Mesenchymal stem cell (in vitro differentiated cells and primary cell): Measurements from ENCODE around the gene NPBWR2.

ENCODE experiments used
- DNase-seq: peaks from one replicate; pipeline ENCODE4 v3.0.0-alpha.2; 2013
- H2AFZ ChIP-seq: one replicate; pipeline ENCODE4 v1.6.1; 2013; ENCODE audit warnings: low read depth, mild to moderate bottlenecking, control low read depth, inconsistent platforms, low read length, moderate library complexity
- H2AK5ac ChIP-seq: 2 replicates; pipeline ENCODE4 v1.6.1; 2013; ENCODE audit warnings: low read length, moderate library complexity, mild to moderate bottlenecking, inconsistent platforms; ENCODE audit not compliant: severe bottlenecking
- H2BK120ac ChIP-seq: one replicate; pipeline ENCODE4 v1.6.1; 2013; ENCODE audit warnings: low read depth, mild to moderate bottlenecking, inconsistent platforms, low read length, moderate library complexity
- H2BK12ac ChIP-seq, 2 experiments: one replicate each; pipeline ENCODE4 v1.6.1; 2013; ENCODE audit warnings: inconsistent platforms in 2 of 2, low read length in 2 of 2, mild to moderate bottlenecking in 2 of 2, moderate library complexity in 2 of 2, control low read depth in 1 of 2
- H2BK15ac ChIP-seq: one replicate; pipeline ENCODE4 v1.6.1; 2013; ENCODE audit warnings: mild to moderate bottlenecking, low read depth, inconsistent platforms; ENCODE audit not compliant: poor library complexity, severe bottlenecking
- H2BK5ac ChIP-seq: 2 replicates; pipeline ENCODE4 v1.6.1; 2013; ENCODE audit warnings: low read depth, mild to moderate bottlenecking, low read length, control low read depth, inconsistent platforms; ENCODE audit not compliant: poor library complexity, severe bottlenecking
- H3K14ac ChIP-seq, 2 experiments: one replicate each; pipeline ENCODE4 v1.6.1; 2013; ENCODE audit warnings: inconsistent platforms in 2 of 2, low read length in 2 of 2, control low read depth in 1 of 2, mild to moderate bottlenecking in 1 of 2, moderate library complexity in 1 of 2
- H3K18ac ChIP-seq, 2 experiments: one replicate each; pipeline ENCODE4 v1.6.1; 2013; ENCODE audit warnings: inconsistent platforms in 2 of 2, low read length in 2 of 2, control low read depth in 1 of 2, low read depth in 1 of 2, mild to moderate bottlenecking in 1 of 2
- H3K23ac ChIP-seq, 2 experiments: one replicate each; pipeline ENCODE4 v1.6.1; 2013; ENCODE audit warnings: inconsistent platforms in 2 of 2, low read length in 2 of 2, mild to moderate bottlenecking in 2 of 2, moderate library complexity in 2 of 2, control low read depth in 1 of 2
- H3K27ac ChIP-seq: 2 replicates; pipeline ENCODE4 v1.5.1; 2013; ENCODE audit warnings: mild to moderate bottlenecking, moderate library complexity, low read length, control low read depth, inconsistent platforms; ENCODE audit not compliant: poor library complexity, severe bottlenecking
- H3K27me3 ChIP-seq, 2 experiments: 2 replicates each; pipeline versions ENCODE4 v1.6.1 to v1.7.0; 2013; ENCODE audit warnings: low read length in 2 of 2, mild to moderate bottlenecking in 2 of 2, moderate library complexity in 2 of 2, control low read depth in 1 of 2, inconsistent platforms in 1 of 2; ENCODE audit not compliant: control insufficient read depth in 1 of 2, insufficient read depth in 1 of 2
- H3K36me3 ChIP-seq, 2 experiments: 2 replicates each; pipeline versions ENCODE4 v1.6.1 to v1.7.0; 2013; ENCODE audit warnings: low read length in 2 of 2, control low read depth in 1 of 2, inconsistent platforms in 1 of 2, low read depth in 1 of 2, mild to moderate bottlenecking in 1 of 2; ENCODE audit not compliant: insufficient read depth in 2 of 2, control insufficient read depth in 1 of 2
- H3K4ac ChIP-seq, 2 experiments: one replicate each; pipeline ENCODE4 v1.6.1; 2013; ENCODE audit warnings: inconsistent platforms in 2 of 2, low read length in 2 of 2, mild to moderate bottlenecking in 2 of 2, moderate library complexity in 2 of 2, control low read depth in 1 of 2, low read depth in 1 of 2
- H3K4me1 ChIP-seq: 2 replicates; pipeline ENCODE4 v1.6.1; 2013; ENCODE audit warnings: low read depth, low read length, control low read depth; ENCODE audit not compliant: control insufficient read depth, insufficient read depth
- H3K4me2 ChIP-seq: 2 replicates; pipeline ENCODE4 v1.6.1; 2013; ENCODE audit warnings: low read length, mild to moderate bottlenecking, inconsistent platforms; ENCODE audit not compliant: poor library complexity, severe bottlenecking
- H3K4me3 ChIP-seq, 2 experiments: 2 replicates each; pipeline versions ENCODE4 v1.5.1 to v1.7.0; 2013; ENCODE audit warnings: low read length in 2 of 2, mild to moderate bottlenecking in 2 of 2, control low read depth in 1 of 2, low read depth in 1 of 2; ENCODE audit not compliant: insufficient read depth in 1 of 2
- H3K79me1 ChIP-seq: replicated peaks from 2 replicates; pipeline ENCODE4 v1.6.1; 2013; ENCODE audit warnings: mild to moderate bottlenecking, control low read depth, low read length, inconsistent platforms; ENCODE audit not compliant: poor library complexity, severe bottlenecking
- H3K9ac ChIP-seq: 2 replicates; pipeline ENCODE4 v1.7.0; 2013; ENCODE audit warnings: mild to moderate bottlenecking, low read length, moderate library complexity
- H3K9me3 ChIP-seq: 2 replicates; pipeline ENCODE4 v1.7.0; 2013; ENCODE audit warnings: mild to moderate bottlenecking, low read length; ENCODE audit not compliant: control insufficient read depth
- H4K8ac ChIP-seq: one replicate; pipeline ENCODE4 v1.6.1; 2013; ENCODE audit warnings: inconsistent platforms, mild to moderate bottlenecking, low read length, moderate library complexity
- H4K91ac ChIP-seq: one replicate; pipeline ENCODE4 v1.6.1; 2013; ENCODE audit warnings: mild to moderate bottlenecking, low read length, inconsistent platforms
- WGBS: methylation state at CpG from one replicate; pipeline ENCODE4 v1.1.7; 2013; ENCODE audit warnings: mixed read lengths; 5-methylcytosine and 5-hydroxymethylcytosine counted together

The NPBWR2 gene

DNA sequence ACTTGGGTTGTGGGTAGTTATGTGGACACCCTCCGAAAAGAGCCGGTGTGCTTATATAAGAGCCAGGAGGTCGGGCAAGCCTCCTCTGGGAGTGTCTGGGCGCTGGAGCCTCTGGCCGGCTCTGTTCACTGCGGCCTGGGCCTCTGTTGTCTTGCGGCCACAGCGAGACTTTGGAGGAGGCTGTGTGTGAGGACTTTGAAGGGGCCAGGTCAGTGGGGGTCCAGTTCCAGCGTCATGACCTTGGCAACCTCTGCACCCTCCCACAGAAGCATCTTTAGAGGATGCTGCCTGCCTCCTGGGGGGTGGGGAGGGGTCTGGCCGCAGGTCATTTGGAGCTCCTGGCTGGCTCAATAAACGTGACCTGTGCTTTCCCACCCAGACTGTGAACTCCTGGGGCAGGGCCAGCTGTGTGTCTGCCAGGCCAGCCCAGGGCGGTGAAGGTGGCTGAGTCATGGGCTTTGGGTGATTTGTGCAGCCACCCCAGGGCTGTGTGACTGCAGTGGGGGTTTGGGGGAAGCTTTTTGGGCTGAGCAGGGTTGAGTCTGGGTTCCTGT is 43.1 kb downstream of the NPBWR2 start:
- Histone ChIP-seq H2BK15ac (peak overlapping the region; percentile 71), H3K23ac (peak overlapping the region in 1 of 2 experiments; percentile 43), H2BK120ac (no peak overlapping the region), H3K4me2 (peak overlapping the region; percentile 92), H3K9me3 (no peaks in the 10 kb centered on the region), H3K9ac (peak overlapping the region; percentile 91), H4K8ac (peak overlapping the region; percentile 67), H3K4me3 (peak overlapping the region; percentile 20 to 91), H3K27me3 (peaks cover 0 to 7% of the 10 kb centered on the region in 2 experiments), H3K36me3 (peaks cover 0 to 19% of the 10 kb centered on the region in 2 experiments), H3K14ac (no peak overlapping the region), H3K4ac (peak overlapping the region in 1 of 2 experiments; percentile 98), H2AK5ac (peak overlapping the region; percentile 62), H3K18ac (peak overlapping the region in 1 of 2 experiments; percentile 6), H3K4me1 (peaks cover 43% of the 10 kb centered on the region), H2AFZ (no peak overlapping the region), H3K79me1 (peaks cover 11% of the 10 kb centered on the region), H4K91ac (peak overlapping the region; percentile 52), H2BK5ac (no peak overlapping the region), H2BK12ac (peak overlapping the region in 1 of 2 experiments; percentile 55), H3K27ac (peak overlapping the region; percentile 8)
- 61% methylated on average over 11 of the region's 12 CpGs for WGBS
- peak; percentile 40 for DNase-seq

GRCh38 chr20:64063389-64064144 is 43.8 kb downstream of the NPBWR2 start:
- Histone ChIP-seq H2AK5ac (peak overlapping the region; percentile 62), H3K27me3 (peaks cover 0 to 7% of the 10 kb centered on the region in 2 experiments), H3K4me2 (peak overlapping the region; percentile 92), H3K4me1 (peaks cover 43% of the 10 kb centered on the region), H2AFZ (peak overlapping the region; percentile 32), H4K8ac (peak overlapping the region; percentile 88), H3K18ac (peak overlapping the region; percentile 93 to 95), H4K91ac (peak overlapping the region; percentile 89), H2BK15ac (peak overlapping the region; percentile 71), H3K79me1 (peaks cover 11% of the 10 kb centered on the region), H3K14ac (peak overlapping the region in 1 of 2 experiments; percentile 68), H3K23ac (peak overlapping the region; percentile 10 to 96), H3K36me3 (peaks cover 0 to 13% of the 10 kb centered on the region in 2 experiments), H3K4ac (peak overlapping the region; percentile 92 to 98), H3K4me3 (peak overlapping the region; percentile 86 to 91), H2BK12ac (no peak overlapping the region), H2BK5ac (no peak overlapping the region), H3K9ac (peak overlapping the region; percentile 91), H3K9me3 (no peaks in the 10 kb centered on the region), H2BK120ac (peak overlapping the region; percentile 71), H3K27ac (peak overlapping the region; percentile 21)
- WGBS, result 3% methylated on average over 48 of the region's 51 CpGs
- DNase-seq, result no peak

DNA sequence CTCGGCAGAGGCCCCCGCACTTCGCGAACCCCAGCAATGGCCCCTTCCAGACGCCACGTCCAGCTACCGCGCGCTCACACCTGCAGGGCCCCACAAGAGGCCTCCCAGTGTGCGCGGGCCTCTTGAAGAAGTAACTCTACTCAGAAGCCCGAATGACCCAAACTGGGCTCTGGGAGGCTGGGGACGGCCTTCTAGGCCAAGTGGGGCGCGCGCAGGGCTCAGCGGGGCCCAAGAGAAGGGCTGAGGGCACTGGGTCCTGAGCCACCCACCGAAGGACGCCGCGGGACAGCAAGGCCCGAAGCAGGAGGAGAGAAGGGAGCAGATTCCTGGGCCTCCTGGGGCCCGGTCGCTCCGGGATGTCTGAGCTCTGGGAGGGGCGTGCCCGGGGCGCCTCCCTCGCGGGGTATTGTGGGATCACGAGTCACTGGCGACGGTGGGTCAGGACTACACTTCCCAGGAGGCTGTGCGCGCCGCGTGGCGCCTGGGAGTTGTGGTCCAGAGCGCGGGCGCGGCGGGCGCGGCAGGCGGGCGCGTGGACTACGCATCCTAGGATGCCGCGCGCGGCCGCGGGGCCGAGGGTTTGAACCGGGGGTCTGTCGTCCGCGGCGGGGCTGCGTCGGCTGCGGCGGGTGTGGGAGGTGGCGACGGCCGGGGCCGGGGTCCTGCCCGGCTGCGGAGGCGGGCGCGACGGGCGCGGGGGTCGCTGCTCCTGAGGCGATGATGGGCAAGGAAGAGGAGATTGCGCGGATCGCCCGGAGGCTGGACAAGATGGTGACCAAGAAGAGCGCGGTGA is 44.6 kb downstream of the NPBWR2 start, which contains the start of gene TCEA2:
Gene TCEA2, plus strand, starts transcription at position 603 of the 793 bp plus-strand sequence. Its CDS starts 115 bp downstream, at position 718.
- H2BK120ac ChIP-seq, result peak within 1 kb of the TSS; percentile 71
- peak within 1 kb of the TSS; percentile 10 to 96 for H3K23ac ChIP-seq
- peak within 1 kb of the TSS; percentile 92 for H3K4me2 ChIP-seq
- no peak within 1 kb of the TSS for H2BK12ac ChIP-seq
- H2BK5ac ChIP-seq, result peak within 1 kb of the TSS; percentile 19
- peak within 1 kb of the TSS; percentile 76 for H2AFZ ChIP-seq
- 8% methylated on average over 67 of the region's 85 CpGs for WGBS
- H4K8ac ChIP-seq, result peak within 1 kb of the TSS; percentile 99
- H2BK15ac ChIP-seq, result peak within 1 kb of the TSS; percentile 89
- peaks cover 48% of the 10 kb centered on the region for H3K4me1 ChIP-seq
- H3K14ac ChIP-seq, result peak within 1 kb of the TSS in 1 of 2 experiments; percentile 68
- peak within 1 kb of the TSS; percentile 65 for H2AK5ac ChIP-seq
- H3K18ac ChIP-seq, result peak within 1 kb of the TSS; percentile 93 to 95
- H3K9ac ChIP-seq, result peak within 1 kb of the TSS; percentile 93
- peaks cover 0 to 5% of the 10 kb centered on the region in 2 experiments for H3K36me3 ChIP-seq
- H3K4ac ChIP-seq, result peak within 1 kb of the TSS; percentile 92 to 98
- peaks cover 11% of the 10 kb centered on the region for H3K79me1 ChIP-seq
- peak within 1 kb of the TSS; percentile 89 for H4K91ac ChIP-seq
- DNase-seq, result peak; percentile 95
- H3K27ac ChIP-seq, result peak within 1 kb of the TSS; percentile 21
- H3K27me3 ChIP-seq, result peaks cover 0 to 12% of the 10 kb centered on the region in 2 experiments
- H3K4me3 ChIP-seq, result peak within 1 kb of the TSS; percentile 86 to 91
- no peaks in the 10 kb centered on the region for H3K9me3 ChIP-seq
